Stimulated activated naive CD4-positive, alpha-beta T cell (primary cell): ENCODE data around the gene RPL26.
"Not testable (repeated sequence)": the region's sequence is repeated elsewhere in the genome, so short reads cannot be mapped to it uniquely, and the experiment has no call there.

Source experiments
- DNase-seq, 6 experiments: peaks; one replicate each; lab custom pipeline; 2025; lab: John Stamatoyannopoulos, UW

RPL26 gene

GRCh38 chr17:8394497-8394896 is 11.5 kb upstream of the RPL26 start:
- not testable (repeated sequence) for DNase-seq

GRCh38 chr17:8393470-8394231 is 10.7 kb upstream of the RPL26 start:
- peak in 4 of 6 experiments; percentile 26 to 58 (median 50) for DNase-seq

GRCh38 chr17:8392674-8393469 is 9.9 kb upstream of the RPL26 start:
- DNase-seq: no peak

- no peak for DNase-seq
Measured at GRCh38 chr17:8392274-8392673, 9.3 kb upstream of the RPL26 start.

GRCh38 chr17:8391711-8392110 is 8.7 kb upstream of the RPL26 start:
- DNase-seq: no peak

- DNase-seq: no peak
Measured at GRCh38 chr17:8387914-8388651, 5.1 kb upstream of the RPL26 start.

GRCh38 chr17:8386841-8387240 is 3.8 kb upstream of the RPL26 start:
- no peak for DNase-seq

- DNase-seq: no peak
Measured at GRCh38 chr17:8384801-8385378, 1.9 kb upstream of the RPL26 start.

- no peak for DNase-seq
Measured at GRCh38 chr17:8382880-8383142, 182 bp downstream of the RPL26 start.

- DNase-seq: no peak
Measured at GRCh38 chr17:8382052-8382879, 727 bp downstream of the RPL26 start.

- no peak for DNase-seq
Measured at GRCh38 chr17:8380049-8380448, 2.9 kb downstream of the RPL26 start.

GRCh38 chr17:8378117-8378516 is 4.9 kb downstream of the RPL26 start:
- not testable (repeated sequence) for DNase-seq

GRCh38 chr17:8377422-8377821 is 5.6 kb downstream of the RPL26 start:
- no peak for DNase-seq

- peak; percentile 64 to 87 (median 84) for DNase-seq
Measured at GRCh38 chr17:8376271-8377067, 6.5 kb downstream of the RPL26 start, which contains the start of gene KRABD2. TSS of gene KRABD2 (minus strand) at chr17:8376704.

GRCh38 chr17:8375738-8376259 is 7.2 kb downstream of the RPL26 start:
- peak in 1 of 6 experiments; percentile 48 for DNase-seq

GRCh38 chr17:8373856-8374255 is 9.1 kb downstream of the RPL26 start:
- DNase-seq: not testable (repeated sequence)

GRCh38 chr17:8372422-8372821 is 10.6 kb downstream of the RPL26 start:
- DNase-seq: no peak

- no peak for DNase-seq
Measured at GRCh38 chr17:8371786-8372185, 11.2 kb downstream of the RPL26 start.

GRCh38 chr17:8369944-8370343 is 13.0 kb downstream of the RPL26 start:
- DNase-seq: no peak

- DNase-seq: no peak
Measured at GRCh38 chr17:8368193-8368592, 14.8 kb downstream of the RPL26 start.
